SK-N-SH (cell line): ENCODE measurements around the gene RAB22A.

Experiments
- CTCF ChIP-seq: fragments of 200-600 bp; sonication (generic); IDR thresholded peaks from 2 replicates; pipeline ENCODE4 v1.6.1; 2017; ENCODE audit warnings: antibody characterized with exemption, mild to moderate bottlenecking, moderate library complexity
- FOSL2 ChIP-seq: IDR thresholded peaks from 2 replicates; pipeline ENCODE4 v1.4.0; 2012; ENCODE audit warnings: low read depth, mild to moderate bottlenecking, moderate library complexity, borderline replicate concordance
- JUND ChIP-seq: IDR thresholded peaks from 2 replicates; pipeline ENCODE4 v1.4.0; 2012
- ZBTB33 ChIP-seq: IDR thresholded peaks from 2 replicates; pipeline ENCODE4 v1.4.0; 2012; ENCODE audit warnings: low read depth, borderline replicate concordance

- no peak for TF ChIP-seq CTCF
- TF ChIP-seq ZBTB33, result no peak
- no peak for TF ChIP-seq JUND
- peak; percentile 15; the same call in 1 of the 2 replicates for TF ChIP-seq FOSL2
These were observed 97.8 kb downstream of the RAB22A start for GRCh38 chr20:58407201-58407873.
